B cell (primary cell): ENCODE results near the gene CEACAM5. TPM values are rescaled to one million over a fixed set of nuclear protein-coding genes. Genes with fewer than 3 reads are reported as not detected.

ENCODE experiments used
- ATAC-seq: fragments of 200-7000 bp; cut with Tn5 transposase; one replicate; pipeline ENCODE4 v1.10.0; 2021; ENCODE audit warnings: low read depth, mild to moderate bottlenecking, moderate number of reproducible peaks, moderate library complexity
- CTCF ChIA-PET: fragments of 350-600 bp; sonication (Branson Sonifier 250); formaldehyde crosslinking; loops from one replicate; lab custom pipeline; 2021; ENCODE audit warnings: antibody characterized with exemption, inconsistent platforms; lab: Charles Lee
- POLR2A ChIA-PET: fragments of 350-600 bp; sonication (Branson Sonifier 250); formaldehyde crosslinking; loops from one replicate; lab custom pipeline; 2021; ENCODE audit warnings: antibody characterized with exemption; lab: Charles Lee
- DNase-seq: peaks from one replicate; pipeline ENCODE4 v3.0.0; 2013
- H2AFZ ChIP-seq: 2 replicates; pipeline ENCODE4 v1.6.1; 2012; ENCODE audit warnings: mild to moderate bottlenecking, low read depth, low read length; ENCODE audit not compliant: insufficient read depth, poor library complexity, severe bottlenecking
- H3K27ac ChIP-seq, 2 donors: 1 replicate in 1 of 2; 2 replicates in 1 of 2; pipeline ENCODE4 v1.5.1; 2012 to 2013; ENCODE audit warnings: low read length in 2 of 2, mild to moderate bottlenecking in 2 of 2, moderate library complexity in 1 of 2
- H3K27me3 ChIP-seq, 4 experiments: fragments of 200-600 bp in 1 of 4; sonication (generic) in 1 of 4; replicated peaks in 1 of 4; 1 replicate in 2 of 4; 2 replicates in 2 of 4; pipeline versions ENCODE4 v1.6.1 to v1.7.0; 2013 to 2016; ENCODE audit warnings: low read length in 3 of 4, mild to moderate bottlenecking in 2 of 4, mixed read lengths in 1 of 4, moderate library complexity in 1 of 4; ENCODE audit not compliant: insufficient read depth in 4 of 4, control insufficient read depth in 3 of 4; ENCODE audit errors: control extremely low read depth in 1 of 4
- H3K36me3 ChIP-seq, 2 experiments: replicated peaks in 1 of 2; 1 replicate in 1 of 2; 2 replicates in 1 of 2; pipeline versions ENCODE4 v1.6.1 to v1.7.1; 2013; ENCODE audit warnings: low read length in 1 of 2; ENCODE audit not compliant: insufficient read depth in 2 of 2, control insufficient read depth in 1 of 2; ENCODE audit errors: control extremely low read depth in 1 of 2, extremely low read depth in 1 of 2
- H3K4me1 ChIP-seq, 2 donors: fragments of 200-600 bp in 1 of 2; sonication (generic) in 1 of 2; 1 replicate in 1 of 2; 2 replicates in 1 of 2; pipeline versions ENCODE4 v1.5.1 to v1.6.1; 2013 to 2017; ENCODE audit warnings: low read length in 2 of 2; ENCODE audit not compliant: control insufficient read depth in 2 of 2, insufficient read depth in 2 of 2
- H3K4me2 ChIP-seq: replicated peaks from 2 replicates; pipeline ENCODE3; 2012; ENCODE audit warnings: mild to moderate bottlenecking, low read depth, low read length; ENCODE audit not compliant: poor library complexity, severe bottlenecking
- H3K4me3 ChIP-seq, 5 experiments: fragments of 200-600 bp in 1 of 5; sonication (generic) in 1 of 5; 1 replicate in 3 of 5; 2 replicates in 2 of 5; pipeline versions ENCODE4 v1.5.1 to v1.7.0; 2011 to 2016; ENCODE audit warnings: low read length in 4 of 5, mild to moderate bottlenecking in 4 of 5, low read depth in 2 of 5, control low read depth in 1 of 5, moderate library complexity in 1 of 5; ENCODE audit not compliant: insufficient read depth in 1 of 5; ENCODE audit errors: control extremely low read depth in 1 of 5, extremely low read depth in 1 of 5
- H3K79me2 ChIP-seq: fragments of 200-600 bp; sonication (generic); one replicate; pipeline ENCODE4 v1.6.0; 2016; ENCODE audit warnings: low read length; ENCODE audit not compliant: control insufficient read depth, insufficient read depth
- H3K9ac ChIP-seq: fragments of 200-600 bp; sonication (generic); 2 replicates; pipeline ENCODE4 v1.6.1; 2017; ENCODE audit warnings: mild to moderate bottlenecking, low read length, moderate library complexity
- H3K9me3 ChIP-seq, 3 donors: one replicate each; pipeline versions ENCODE4 v1.6.1 to v1.7.1; 2013; ENCODE audit warnings: low read length in 2 of 3; ENCODE audit not compliant: control insufficient read depth in 2 of 3, insufficient read depth in 1 of 3; ENCODE audit errors: control extremely low read depth in 1 of 3
- H4K20me1 ChIP-seq: 2 replicates; pipeline ENCODE4 v1.6.0; 2012; ENCODE audit warnings: mild to moderate bottlenecking, low read length; ENCODE audit not compliant: insufficient read depth, control insufficient read depth, poor library complexity, severe bottlenecking
- H3K27ac Mint-ChIP-seq: one replicate; pipeline ENCODE4 v1.8.0; 2021; ENCODE audit warnings: mixed read lengths
- H3K27me3 Mint-ChIP-seq: one replicate; pipeline ENCODE4 v1.8.0; 2021; ENCODE audit warnings: mixed read lengths
- H3K4me1 Mint-ChIP-seq: one replicate; pipeline ENCODE4 v1.8.0; 2021; ENCODE audit warnings: mixed read lengths
- H3K4me3 Mint-ChIP-seq: one replicate; pipeline ENCODE4 v1.8.0; 2021; ENCODE audit warnings: mixed read lengths
- H3K9me3 Mint-ChIP-seq: one replicate; pipeline ENCODE4 v1.8.0; 2022; ENCODE audit warnings: mixed read lengths; ENCODE audit not compliant: insufficient read depth
- CTCF ChIP-seq: fragments of 200-600 bp; IDR thresholded peaks from one replicate; pipeline ENCODE4 v1.8.0; 2022; ENCODE audit warnings: antibody characterized with exemption, mild to moderate bottlenecking
- EZH2 ChIP-seq: IDR thresholded peaks from 2 replicates; pipeline ENCODE4 v1.6.1; 2012; ENCODE audit warnings: borderline replicate concordance, low read depth, mild to moderate bottlenecking, moderate library complexity, low read length; ENCODE audit not compliant: insufficient read depth, poor library complexity, severe bottlenecking
- WGBS: methylation state at CpG from one replicate; pipeline ENCODE4 v1.1.5; 2013; ENCODE audit warnings: missing lambda C conversion rate; ENCODE audit not compliant: insufficient coverage; 5-methylcytosine and 5-hydroxymethylcytosine counted together
- intact Hi-C: fragments of 100-400 bp; cut with micrococcal nuclease; formaldehyde crosslinking; loops from one replicate; pipeline ENCODE4 v1.10.0; 2022
- polyA plus RNA-seq: library from polyadenylated mRNA; depleted of rRNA; stranded (reverse); fragments of >200 nt; gene quantifications from 2 replicates; pipeline ENCODE4 v1.2.3, GENCODE V29; 2012
- total RNA-seq, 2 donors: library from RNA; stranded (reverse); fragments of 120-200 nt in 1 of 2; gene quantifications; 1 replicate in 1 of 2; 2 replicates in 1 of 2; pipeline versions ENCODE4 v1.2.3 to v1.2.4, GENCODE V29; 2013 to 2022

The CEACAM5 gene
- total and polyA plus RNA-seq, 2 donors (not counting 1 experiment from before 2014, with no cell fraction given) = not detected

- H3K9me3 Mint-ChIP-seq = no peaks in the 10 kb centered on the region
- CTCF ChIA-PET = interaction anchor here (0.9 kb wide), 1 partner anchor 75 kb away, joined by 3 read pairs; no protein-coding TSS in a partner anchor
- intact Hi-C loops = no loop called here
Observed at GRCh38 chr19:41709951-41710645, 1.7 kb downstream of the CEACAM5 start.

More at GRCh38 chr19:41709951-41710645, 1.7 kb downstream of the CEACAM5 start:
- Histone ChIP-seq H3K9ac (no peak overlapping the region), H3K4me3 (no peak overlapping the region), H3K27me3 (peaks cover 0 to 31% (median 5%) of the 10 kb centered on the region in 4 experiments), H3K36me3 (no peaks in the 10 kb centered on the region), H2AFZ (no peak overlapping the region), H3K4me1 (peaks cover 0 to 4% of the 10 kb centered on the region in 2 donors), H3K9me3 (peaks cover 0 to 13% (median 0%) of the 10 kb centered on the region in 3 donors), H4K20me1 (no peaks in the 10 kb centered on the region), H3K4me2 (no peak overlapping the region), H3K27ac (no peak overlapping the region), H3K79me2 (no peaks in the 10 kb centered on the region)
- H3K4me3 Mint-ChIP-seq = no peak overlapping the region
- ATAC-seq (no peak), DNase-seq (no peak)
- H3K27me3 Mint-ChIP-seq = peaks cover 58% of the 10 kb centered on the region
- H3K4me1 Mint-ChIP-seq = peaks cover 4% of the 10 kb centered on the region
- TF ChIP-seq CTCF (no peak), EZH2 (no peak)
- WGBS = 95% methylated on average over 5 of the region's 8 CpGs
- no peak overlapping the region for H3K27ac Mint-ChIP-seq
- POLR2A ChIA-PET = no interaction called here
